Kidney (tissue), 14 donors: ENCODE results near the gene CTLA4. TPM values are rescaled to one million over a fixed set of nuclear protein-coding genes. Genes with fewer than 3 reads are reported as not detected.

ENCODE experiments used
- DNase-seq, 5 donors: peaks; one replicate each; pipeline ENCODE4 v3.0.0-alpha.2; 2013 to 2020
- FAIRE-seq: peaks from 2 replicates; lab custom pipeline; 2012; peaks lifted over from hg19 to GRCh38; lab: Jason Lieb, UNC
- H3K27ac ChIP-seq, 2 donors: one replicate each; pipeline ENCODE4 v1.7.0; 2013; ENCODE audit warnings: low read depth in 2 of 2, low read length in 2 of 2, inconsistent platforms in 1 of 2
- H3K27me3 ChIP-seq: one replicate; pipeline ENCODE4 v1.7.1; 2013; ENCODE audit warnings: low read length, inconsistent platforms; ENCODE audit not compliant: control insufficient read depth, insufficient read depth
- H3K36me3 ChIP-seq, 3 donors: one replicate each; pipeline versions ENCODE4 v1.7.0 to v1.7.1; 2013; ENCODE audit warnings: low read length in 3 of 3, control low read depth in 1 of 3, inconsistent platforms in 1 of 3; ENCODE audit not compliant: insufficient read depth in 3 of 3, control insufficient read depth in 2 of 3
- H3K4me1 ChIP-seq, 3 donors: one replicate each; pipeline versions ENCODE4 v1.7.0 to v1.7.1; 2013; ENCODE audit warnings: low read length in 3 of 3, inconsistent platforms in 1 of 3, low read depth in 1 of 3; ENCODE audit not compliant: control insufficient read depth in 2 of 3, insufficient read depth in 2 of 3
- H3K4me3 ChIP-seq, 3 donors: one replicate each; pipeline versions ENCODE4 v1.7.0 to v1.8.1; 2013; ENCODE audit warnings: low read length in 3 of 3, control low read depth in 1 of 3, inconsistent platforms in 1 of 3
- H3K9ac ChIP-seq, 3 donors: one replicate each; pipeline versions ENCODE4 v1.7.0 to v1.7.1; 2013; ENCODE audit warnings: low read length in 3 of 3, control low read depth in 1 of 3, inconsistent platforms in 1 of 3
- H3K9me3 ChIP-seq, 3 donors: one replicate each; pipeline versions ENCODE4 v1.7.0 to v1.7.1; 2013; ENCODE audit warnings: low read length in 3 of 3, control low read depth in 1 of 3, inconsistent platforms in 1 of 3; ENCODE audit not compliant: control insufficient read depth in 2 of 3, insufficient read depth in 1 of 3
- CTCF ChIP-seq: IDR thresholded peaks from 3 replicates; pipeline ENCODE4 v1.5.1; 2012; ENCODE audit warnings: mild to moderate bottlenecking, moderate library complexity, borderline replicate concordance; ENCODE audit not compliant: insufficient read depth; ENCODE audit errors: extremely low read depth
- intact Hi-C: fragments of 100-400 bp; cut with DNase I; formaldehyde crosslinking; loops from one replicate; pipeline ENCODE4 v1.11.1; 2022
- polyA plus RNA-seq: library from polyadenylated mRNA; stranded (reverse); fragments of 350-450 nt; fragmentation: Illumina TruSeq; extraction: RNeasy Lipid Tissue Mini Kit (QIAGEN cat#74804); gene quantifications from one replicate; pipeline ENCODE4 v1.2.3, GENCODE V29; 2014; ENCODE audit warnings: low read depth, low replicate concordance; ENCODE audit not compliant: insufficient read depth
- total RNA-seq: library from RNA; stranded (reverse); fragmentation: NEBNext Ultra II Directional; extraction: Animal tissue kit (Norgen Biotek cat#: 25700); gene quantifications from one replicate; pipeline ENCODE4 v1.2.1, GENCODE V29; 2021
- donor health status: control.
- donor health status: control.
- donor health status: control.
- donor health status: control.
- donor health status: control.
- donor health status: DM: yes; HTN: yes; CAD: no.
- donor health status: Normal renal cell carcinoma (clear cell type).

The CTLA4 gene
- total and polyA plus RNA-seq, 2 donors from 2014 or later = 0.22 to 2.0 TPM

DNA sequence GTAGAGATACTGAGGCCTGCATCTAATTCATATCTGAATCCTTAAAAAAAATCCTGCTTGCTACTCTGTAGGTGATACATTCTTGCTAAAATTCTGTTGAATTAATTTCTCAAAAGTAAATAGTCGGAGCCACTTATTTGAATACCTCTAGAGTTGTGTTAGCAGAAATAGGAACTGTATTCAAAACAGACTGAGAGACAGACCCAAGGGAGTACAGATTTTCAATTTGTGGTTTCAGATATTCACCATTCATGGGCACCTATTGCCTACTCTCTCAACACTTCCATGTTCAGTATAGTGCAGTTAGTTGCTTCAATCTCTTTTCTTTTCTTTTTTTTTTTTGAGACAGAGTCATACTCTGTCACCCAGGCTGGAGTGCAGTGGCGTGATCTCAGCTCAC, 46.6 kb upstream of the CTLA4 start:
- H3K27me3 ChIP-seq = no peaks in the 10 kb centered on the region
- no peak for FAIRE-seq
- H3K9ac ChIP-seq = no peak overlapping the region
- no peak for DNase-seq
- no peak for TF ChIP-seq CTCF
- no peak overlapping the region for H3K4me3 ChIP-seq
- no peaks in the 10 kb centered on the region for H3K9me3 ChIP-seq
- intact Hi-C loops = no loop called here
- H3K4me1 ChIP-seq = no peaks in the 10 kb centered on the region
- H3K36me3 ChIP-seq = no peaks in the 10 kb centered on the region
- H3K27ac ChIP-seq = no peak overlapping the region

- FAIRE-seq = no peak
- intact Hi-C loops = no loop called here
Observed at GRCh38 chr2:203822240-203822639, 45.3 kb upstream of the CTLA4 start.

DNA sequence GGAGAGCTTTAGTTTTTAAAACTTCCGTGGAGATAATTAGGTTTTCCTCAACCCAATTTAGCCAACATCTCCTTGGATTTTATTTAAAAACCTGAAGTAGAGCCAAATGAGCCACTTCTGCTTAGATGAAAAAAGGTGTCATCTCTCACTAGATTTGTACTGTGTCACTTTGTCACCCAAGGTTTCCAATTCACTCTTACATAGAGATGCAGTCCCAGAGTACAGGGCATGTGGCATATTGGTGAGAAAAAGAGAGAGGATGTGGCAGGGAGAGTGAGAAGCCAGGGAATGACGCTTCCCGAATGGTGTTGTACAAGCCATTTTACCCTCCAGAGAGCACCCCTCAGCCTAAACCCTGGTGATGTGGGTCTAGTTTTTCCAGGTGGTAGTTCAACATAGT, 44.4 kb upstream of the CTLA4 start:
- no peaks in the 10 kb centered on the region for H3K27me3 ChIP-seq
- H3K4me3 ChIP-seq = no peak overlapping the region
- no peak overlapping the region for H3K9ac ChIP-seq
- TF ChIP-seq CTCF = no peak
- no peaks in the 10 kb centered on the region for H3K36me3 ChIP-seq
- FAIRE-seq = no peak
- no peak overlapping the region for H3K27ac ChIP-seq
- DNase-seq = no peak
- intact Hi-C loops = no loop called here
- H3K9me3 ChIP-seq = no peaks in the 10 kb centered on the region
- no peaks in the 10 kb centered on the region for H3K4me1 ChIP-seq

More at GRCh38 chr2:203822240-203822639, 45.3 kb upstream of the CTLA4 start:
- H3K4me3 ChIP-seq = no peak overlapping the region
- H3K4me1 ChIP-seq = no peaks in the 10 kb centered on the region
- no peaks in the 10 kb centered on the region for H3K27me3 ChIP-seq
- H3K36me3 ChIP-seq = no peaks in the 10 kb centered on the region
- no peak for TF ChIP-seq CTCF
- no peak for DNase-seq
- no peaks in the 10 kb centered on the region for H3K9me3 ChIP-seq
- no peak overlapping the region for H3K9ac ChIP-seq
- H3K27ac ChIP-seq = no peak overlapping the region

DNA sequence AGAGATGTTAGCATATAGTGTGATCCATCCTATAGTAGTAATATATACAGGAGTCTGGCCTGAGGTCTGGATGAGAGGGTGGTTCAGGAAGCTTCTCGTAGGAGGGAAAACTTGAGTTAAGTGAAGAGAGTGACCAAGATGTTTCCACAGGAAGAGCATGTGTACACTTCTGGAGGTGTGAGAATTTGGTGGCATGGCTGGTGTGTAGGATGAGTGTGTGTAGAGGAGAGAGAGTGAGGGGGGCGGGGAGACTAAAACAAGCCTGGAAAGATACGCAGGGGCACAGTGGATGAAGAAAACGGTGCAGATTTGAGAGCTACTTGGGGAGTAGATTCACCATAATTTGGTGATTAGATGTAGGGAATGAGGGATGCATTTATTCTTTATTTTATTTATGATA, 43.5 kb upstream of the CTLA4 start:
- DNase-seq (no peak), FAIRE-seq (no peak)
- Histone ChIP-seq H3K36me3 (no peaks in the 10 kb centered on the region), H3K27me3 (no peaks in the 10 kb centered on the region), H3K4me1 (no peaks in the 10 kb centered on the region), H3K9ac (no peak overlapping the region), H3K4me3 (no peak overlapping the region), H3K27ac (no peak overlapping the region), H3K9me3 (no peaks in the 10 kb centered on the region)
- intact Hi-C loops = no loop called here
- TF ChIP-seq CTCF = no peak
